ENCODE data around the gene EHD1. TPM values are rescaled to one million over a fixed set of nuclear protein-coding genes. Genes with fewer than 3 reads are reported as not detected.

EHD1 gene
- total and polyA plus RNA-seq, 2 of the 8 experiments (the other 6 are each of a cell fraction or from before 2014, with no cell fraction given) = 31.5 to 42.9 TPM

DNA sequence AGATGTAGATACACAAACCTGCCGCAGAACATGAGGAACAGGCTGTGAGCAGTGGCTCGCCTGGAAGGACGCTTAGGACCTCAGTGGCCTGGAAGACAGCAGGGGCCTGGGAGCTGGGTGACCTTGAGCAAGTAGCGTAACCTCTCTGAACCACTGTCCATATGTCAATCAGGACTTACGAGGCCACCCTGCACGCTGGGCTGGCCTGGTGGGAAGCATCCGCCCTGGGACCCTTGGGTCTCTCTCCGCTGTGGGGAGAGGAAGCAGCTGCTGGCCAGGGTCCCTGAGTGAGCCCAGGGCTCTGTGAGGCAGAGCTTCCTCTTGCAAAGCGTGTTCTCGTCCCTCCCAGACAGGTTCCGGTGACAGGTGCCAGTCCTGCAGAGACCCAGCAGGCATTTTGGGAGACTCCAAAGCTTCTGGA is 14.0 kb upstream of the EHD1 start:
- H4K91ac ChIP-seq (replicated peaks; ENCODE audit: insufficient read length, low read length) = no peak overlapping the region
- H3K27ac ChIP-seq (ENCODE audit: low read depth, low read length) = no peak overlapping the region
- no peak overlapping the region for H3K18ac ChIP-seq (ENCODE audit: extremely low read depth, low read length)
- no peak overlapping the region for H2BK20ac ChIP-seq (ENCODE audit: low read length)
- H3K4me3 ChIP-seq (ENCODE audit: extremely low read depth in 1 of 4, insufficient read depth in 2 of 4, low read depth in 3 of 4, low read length in 4 of 4) = no peak overlapping the region
- H3K14ac ChIP-seq (ENCODE audit: insufficient read length) = no peak overlapping the region
- H4K5ac ChIP-seq (ENCODE audit: insufficient read length, low read depth, low read length) = no peak overlapping the region
- peaks cover 0 to 2% of the 10 kb centered on the region in 2 experiments for H4K20me1 ChIP-seq (replicated peaks in 1 of 2; ENCODE audit: control insufficient read depth in 1 of 2, insufficient read depth in 2 of 2, low read length in 2 of 2)
- H2BK15ac ChIP-seq (ENCODE audit: low read length) = no peak overlapping the region
- H2AFZ ChIP-seq (ENCODE audit: low read length) = no peak overlapping the region
- ChIA-PET POLR2A (ENCODE audit: partially characterized antibody) (interaction anchor here (0.7 to 24.6 kb wide), 6 partner anchors 12 to 114 kb away, joined by 3 to 408 read pairs (median 4); partner anchors contain the start of gene SF1), CTCF (ENCODE audit: partially characterized antibody) (interaction anchor here (0.6 to 32.2 kb wide), 10 partner anchors 11 to 1075 kb away, joined by 3 to 1058 read pairs (median 4); partner anchors contain the start of genes ATG2A, BATF2, CDC42BPG and EHD1)
- H3K23me2 ChIP-seq (ENCODE audit: low read depth, low read length) = no peaks in the 10 kb centered on the region
- no peak overlapping the region for H3K23ac ChIP-seq (ENCODE audit: insufficient read length)
- no peak overlapping the region for H3K9ac ChIP-seq (replicated peaks in 1 of 4; ENCODE audit: extremely low read depth in 1 of 4, low read depth in 3 of 4, low read length in 3 of 4)
- WGBS, 2 experiments (ENCODE audit: extremely low coverage in 1 of 2, insufficient coverage in 1 of 2, insufficient read length in 1 of 2, insufficient replicate concordance in 2 of 2, low coverage in 1 of 2, low lambda C conversion rate in 2 of 2, missing lambda C conversion rate in 1 of 2) = 88% methylated on average over 11 of the region's 11 CpGs; no CpG with 5 or more reads in 1 of the 2 experiments
- no peak overlapping the region for H3K56ac ChIP-seq (replicated peaks; ENCODE audit: insufficient read length, low read depth, low read length)
- no peak overlapping the region for H3K4ac ChIP-seq (replicated peaks; ENCODE audit: insufficient read length, low read depth, low read length)
- H2BK12ac ChIP-seq (ENCODE audit: low read depth, low read length) = no peak overlapping the region
- no peaks in the 10 kb centered on the region for H3K79me1 ChIP-seq (ENCODE audit: low read depth, low read length)
- no peak overlapping the region for H2AK5ac ChIP-seq (ENCODE audit: low read depth, low read length)
- no peak overlapping the region for H4K8ac ChIP-seq (ENCODE audit: extremely low read depth, insufficient read depth, low read length)
- no peak overlapping the region for H2BK120ac ChIP-seq (replicated peaks; ENCODE audit: low read depth, low read length)
- no peak overlapping the region for H2BK5ac ChIP-seq (ENCODE audit: low read depth, low read length)
- DNase-seq (ENCODE audit: low read depth in 1 of 2, low spot score in 2 of 2) = no peak
- no peak overlapping the region for H3K4me2 ChIP-seq (ENCODE audit: insufficient read depth in 1 of 2, low read depth in 2 of 2, low read length in 2 of 2)
- H3K79me2 ChIP-seq (ENCODE audit: control insufficient read depth in 1 of 2, insufficient read depth in 2 of 2, low read length in 2 of 2) = no peaks in the 10 kb centered on the region
- H3K4me1 ChIP-seq (replicated peaks in 1 of 4; ENCODE audit: control insufficient read depth in 3 of 4, insufficient read depth in 4 of 4, low read length in 3 of 4) = peaks cover 0 to 14% (median 7%) of the 10 kb centered on the region in 4 experiments; a peak in 6 of 7 replicates
- no peak for FAIRE-seq
- no peaks in the 10 kb centered on the region for H3K27me3 ChIP-seq (replicated peaks in 1 of 4; ENCODE audit: control insufficient read depth in 3 of 4, extremely low read depth in 1 of 4, insufficient read depth in 3 of 4, low read length in 3 of 4)
- peaks cover 0 to 6% (median 0%) of the 10 kb centered on the region in 4 experiments; a peak in 2 of 8 replicates for H3K36me3 ChIP-seq (ENCODE audit: control insufficient read depth in 2 of 4, insufficient read depth in 4 of 4, low read length in 3 of 4)
- no peaks in the 10 kb centered on the region for H3K9me3 ChIP-seq (ENCODE audit: insufficient read depth in 2 of 2, low read depth in 1 of 2, low read length in 1 of 2)
- TF ChIP-seq, protein P1, sequence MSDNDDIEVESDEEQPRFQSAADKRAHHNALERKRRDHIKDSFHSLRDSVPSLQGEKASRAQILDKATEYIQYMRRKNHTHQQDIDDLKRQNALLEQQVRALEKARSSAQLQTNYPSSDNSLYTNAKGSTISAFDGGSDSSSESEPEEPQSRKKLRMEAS (IDR thresholded peaks at IDR 0.05) = no peak
- TF ChIP-seq SIX5 (IDR thresholded peaks at IDR 0.05; ENCODE audit: low read depth, low read length) (no peak), GTF2F1 (IDR thresholded peaks at IDR 0.05; ENCODE audit: borderline replicate concordance, low read depth, low read length) (no peak)
